Dedifferentiated amniotic fluid mesenchymal stem cell (primary cell): ENCODE results near the gene DOK4.
A peak's percentile ranks its signal among the peaks of the same experiment; 100 is the strongest.
"Not testable (repeated sequence)": the region's sequence is repeated elsewhere in the genome, so short reads cannot be mapped to it uniquely, and the experiment has no call there.

Experiments
- DNase-seq: peaks from one replicate; pipeline ENCODE4 v3.0.0-alpha.2; 2016; ENCODE audit errors: extremely low spot score

Gene DOK4

DNA sequence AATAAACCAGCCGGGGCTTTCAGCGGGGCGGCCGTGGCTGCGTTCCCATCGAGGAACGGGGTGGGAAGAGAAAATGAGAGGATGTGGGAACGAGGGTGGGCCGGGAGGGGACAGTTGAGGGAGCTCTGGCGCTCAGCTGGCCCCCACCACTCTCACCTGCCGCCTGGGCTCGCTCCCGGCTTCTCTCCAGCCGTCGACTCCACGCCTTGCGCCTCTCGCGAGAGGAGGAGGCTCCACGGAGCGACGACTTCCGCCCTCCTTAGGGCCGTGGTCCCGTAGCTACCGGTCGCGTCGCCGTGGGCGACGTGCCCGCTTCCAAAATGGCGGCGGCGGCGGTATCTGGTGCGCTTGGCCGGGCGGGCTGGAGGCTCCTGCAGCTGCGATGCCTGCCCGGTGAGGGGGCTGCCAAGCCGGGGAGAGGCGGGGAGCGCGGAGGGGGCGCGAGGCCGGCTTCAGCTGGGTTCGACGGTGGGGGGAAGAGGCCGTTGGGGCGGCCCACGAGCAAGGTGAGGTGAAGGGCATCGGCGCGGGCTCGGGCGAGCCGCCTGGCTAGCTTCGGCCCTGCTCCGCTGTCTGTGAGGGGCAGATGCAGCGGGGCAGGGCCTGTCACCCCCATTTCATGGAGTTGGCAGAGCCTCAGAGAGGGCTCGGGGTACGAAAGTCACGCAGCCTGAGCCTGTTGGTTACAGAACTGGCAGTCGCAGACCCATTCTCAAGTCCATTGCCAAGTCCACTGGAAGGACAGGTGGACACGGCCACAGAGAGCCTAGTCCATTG, 38.9 kb downstream of the DOK4 start, which contains the start of the genes CIAPIN1 and COQ9:
Gene CIAPIN1, minus strand, starts transcription at position 200 of the 777 bp plus-strand sequence. CDS start 6,457 bp downstream, outside the sequence.
Gene COQ9, plus strand, starts transcription at position 294 of the 777 bp plus-strand sequence. Its CDS starts 27 bp downstream, at position 321.
- peak; percentile 88 for DNase-seq

DNA sequence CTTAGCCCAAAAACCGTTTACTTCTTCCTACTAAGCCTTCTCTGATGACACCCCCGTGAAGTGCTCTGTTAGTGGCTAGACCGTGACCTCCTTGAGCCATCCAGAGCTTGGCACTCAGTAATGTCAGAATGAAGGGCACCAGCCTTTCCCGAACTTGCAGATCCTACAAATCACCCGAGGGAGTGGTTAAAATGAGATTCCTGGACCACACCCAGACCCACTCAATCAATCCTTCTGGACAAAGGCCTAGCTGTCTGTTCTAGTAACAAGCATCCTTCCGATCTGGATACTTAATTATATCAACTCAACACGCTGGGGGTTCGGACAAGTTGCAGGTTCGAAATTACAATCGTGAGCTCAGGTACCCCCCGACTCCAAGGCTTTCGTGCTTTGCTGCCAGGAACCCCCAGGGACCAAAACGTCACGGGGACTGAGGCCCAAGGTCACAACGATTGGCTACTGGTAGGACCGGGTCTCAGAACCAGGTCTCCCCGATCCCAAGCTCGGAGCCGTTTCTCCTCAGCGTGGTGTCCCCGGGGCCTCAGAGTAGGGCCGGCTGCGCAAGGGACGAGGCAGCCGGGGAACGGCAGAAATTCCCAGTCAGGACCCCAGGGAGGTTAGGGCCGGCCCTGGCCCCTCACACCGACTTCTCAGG, 39.6 kb downstream of the DOK4 start:
- no peak for DNase-seq

DNA sequence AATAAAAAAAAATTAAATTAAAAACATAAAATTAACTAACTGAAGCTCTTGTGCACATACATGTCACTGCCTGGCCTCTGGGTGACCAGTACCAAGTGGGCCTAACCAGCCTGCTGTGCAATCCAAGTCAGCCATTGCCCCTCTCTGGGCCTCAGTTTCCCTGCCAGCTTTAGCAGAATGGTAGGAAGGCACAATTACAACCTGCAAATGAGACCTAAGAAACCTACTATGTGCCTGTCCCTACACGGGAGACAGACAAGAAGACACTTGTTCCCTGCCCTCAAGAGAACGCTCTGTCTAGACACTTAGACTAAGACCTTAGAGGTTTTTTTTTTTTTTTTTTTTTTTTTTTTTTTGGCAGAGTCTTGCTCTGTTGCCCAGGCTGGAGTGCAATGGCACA, 40.8 kb downstream of the DOK4 start:
- DNase-seq, result no peak

DNA sequence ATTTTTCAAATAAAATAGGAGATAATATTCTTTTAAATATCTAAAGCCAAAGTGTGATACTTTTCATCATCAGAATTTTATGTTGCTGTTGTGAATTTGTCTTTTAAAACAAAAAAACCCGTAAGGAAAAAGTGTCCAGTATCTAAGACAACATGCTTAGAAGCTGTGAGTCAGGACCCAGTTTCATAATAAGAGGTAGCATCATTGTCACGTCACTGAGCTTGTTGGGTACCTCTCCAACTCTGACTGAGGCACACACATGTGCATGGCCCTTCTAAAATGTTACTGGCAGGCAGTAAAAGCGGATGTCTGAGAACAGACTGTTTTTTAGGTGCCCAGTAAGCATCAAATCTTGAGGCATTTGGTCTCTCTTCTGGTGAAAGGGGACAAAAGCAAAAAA, 41.6 kb downstream of the DOK4 start:
- no peak for DNase-seq

DNA sequence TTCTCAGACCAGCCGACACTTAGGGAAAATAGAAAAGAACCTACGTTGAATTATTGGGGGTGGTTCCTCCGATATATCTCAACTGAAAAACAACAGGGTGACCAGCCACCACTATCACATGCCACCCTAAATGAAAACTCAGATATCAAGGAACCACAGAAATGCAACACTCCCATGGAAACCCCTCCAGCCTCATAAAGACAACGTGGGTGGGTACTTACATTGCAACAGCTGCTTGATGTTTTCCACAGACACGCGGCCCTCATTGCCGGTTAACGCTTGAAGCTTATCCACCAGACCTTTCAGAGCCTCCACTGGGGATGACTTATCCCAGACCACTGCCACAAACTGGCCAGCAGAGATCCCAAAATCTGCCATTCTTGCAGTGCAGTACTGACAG, 45.7 kb downstream of the DOK4 start:
- not testable (repeated sequence) for DNase-seq

DNA sequence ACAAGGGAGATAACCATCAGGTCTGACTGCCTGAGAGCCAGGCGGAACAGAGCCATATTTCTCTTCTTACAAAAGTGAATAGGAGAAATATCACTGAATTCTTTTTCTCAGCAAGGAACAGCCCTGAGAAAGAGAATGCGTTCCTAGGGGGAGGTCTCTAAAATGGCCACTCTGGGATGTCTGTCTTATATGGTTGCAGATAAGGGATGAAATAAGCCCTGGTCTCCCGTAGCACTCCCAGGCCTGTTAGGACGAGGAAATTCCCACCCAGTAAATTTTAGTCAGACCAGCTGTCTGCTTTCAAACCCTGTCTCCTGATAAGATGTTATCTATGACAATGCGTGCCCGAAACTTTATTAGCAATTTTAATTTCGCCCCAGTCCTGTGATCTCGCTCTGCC, 46.3 kb downstream of the DOK4 start:
- not testable (repeated sequence) for DNase-seq

DNA sequence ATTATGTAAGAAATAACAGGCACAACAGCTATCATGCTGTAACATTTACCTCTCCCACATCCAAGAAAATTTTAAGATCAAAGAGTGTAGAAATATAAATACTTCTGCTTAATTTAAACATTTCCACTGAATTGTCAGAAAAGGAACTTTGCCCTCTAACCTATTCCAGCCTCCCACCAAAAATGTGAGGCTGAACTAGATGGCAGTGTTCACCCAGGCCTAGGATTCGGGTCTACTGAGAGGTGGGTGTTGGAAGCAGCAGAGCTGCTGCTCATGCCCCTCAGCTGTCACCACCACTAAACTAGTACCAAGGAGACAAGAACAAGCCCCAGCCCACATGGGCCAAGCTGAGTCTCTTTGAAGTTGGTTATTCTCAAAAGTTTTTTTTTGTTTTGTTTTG, 50.5 kb downstream of the DOK4 start:
- DNase-seq, result no peak

DNA sequence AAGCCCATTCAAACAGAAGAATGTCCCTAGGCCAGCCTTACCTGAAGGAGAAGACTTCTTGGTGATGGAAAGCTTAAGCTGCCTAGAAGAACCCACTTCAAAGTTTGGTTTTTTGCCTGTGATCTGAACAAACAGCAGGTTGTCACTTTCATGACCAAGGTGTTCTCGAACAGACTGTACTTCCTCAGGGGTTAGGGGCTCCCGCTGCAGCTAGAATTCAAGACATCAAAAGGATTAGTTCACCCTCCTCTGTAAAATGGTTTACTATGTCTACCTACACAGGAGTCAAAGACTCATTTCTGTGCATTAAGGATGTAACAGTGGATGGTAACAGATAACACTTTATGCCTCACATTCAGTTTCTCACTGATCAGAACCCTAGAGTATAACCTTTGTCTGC, 52.3 kb downstream of the DOK4 start:
- DNase-seq, result no peak

DNA sequence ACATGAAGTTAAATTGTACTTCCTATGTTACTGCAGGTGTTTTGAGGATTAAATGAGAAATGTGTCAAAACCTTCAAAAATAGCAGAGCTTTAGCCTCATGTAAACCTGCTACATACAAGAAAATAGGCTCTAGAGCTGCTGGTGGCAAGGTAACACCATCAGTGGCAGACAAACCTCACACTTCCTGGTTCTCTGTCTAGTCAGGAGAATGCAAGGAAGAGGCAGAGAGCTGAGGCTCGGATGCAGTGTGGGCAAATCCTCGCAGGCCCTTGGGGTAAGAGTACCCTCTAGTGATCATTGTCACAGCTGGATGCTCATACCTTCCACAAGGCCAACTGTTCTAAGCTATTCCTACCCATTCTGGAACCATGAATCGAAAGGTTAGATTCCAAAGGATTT, 53.3 kb downstream of the DOK4 start:
- no peak for DNase-seq

DNA sequence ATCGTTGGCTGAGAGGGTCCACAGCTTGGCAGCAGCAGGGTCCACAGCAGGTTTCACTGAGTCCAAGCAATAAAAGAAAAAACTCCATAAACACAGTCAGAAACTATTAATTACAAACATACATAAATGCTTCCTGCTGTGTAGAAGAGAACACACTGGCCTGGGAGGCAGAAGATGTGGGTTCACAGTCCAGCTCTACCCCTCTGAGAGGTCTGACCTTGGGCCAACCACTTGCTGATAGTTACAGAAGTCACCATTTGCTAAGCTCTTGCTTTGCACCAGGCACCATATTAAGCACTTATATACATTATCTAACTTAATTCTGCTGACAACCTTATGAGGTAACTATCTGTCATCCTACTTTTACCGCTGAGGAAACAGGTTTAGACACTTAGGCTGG, 53.8 kb downstream of the DOK4 start:
- DNase-seq, result no peak

DNA sequence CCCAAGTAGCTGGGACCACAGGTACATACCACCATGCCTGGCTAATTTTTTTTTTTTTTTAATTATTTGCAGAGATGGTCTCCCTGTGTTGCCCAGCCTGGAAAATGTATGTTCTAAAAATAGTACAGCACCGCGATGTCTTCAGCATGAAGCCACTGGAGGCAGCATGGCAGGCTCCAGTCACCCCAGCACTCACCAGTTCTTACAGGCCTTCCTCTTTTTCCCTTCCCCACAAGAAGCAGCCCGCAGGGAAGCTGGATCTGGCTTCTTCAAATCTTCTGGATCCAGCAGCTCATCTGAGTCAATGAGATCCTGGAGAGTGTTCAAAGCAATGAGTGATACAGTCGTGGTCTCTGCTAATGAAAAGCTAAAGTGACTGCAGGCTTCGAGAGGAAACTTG, 55.3 kb downstream of the DOK4 start:
- no peak for DNase-seq

DNA sequence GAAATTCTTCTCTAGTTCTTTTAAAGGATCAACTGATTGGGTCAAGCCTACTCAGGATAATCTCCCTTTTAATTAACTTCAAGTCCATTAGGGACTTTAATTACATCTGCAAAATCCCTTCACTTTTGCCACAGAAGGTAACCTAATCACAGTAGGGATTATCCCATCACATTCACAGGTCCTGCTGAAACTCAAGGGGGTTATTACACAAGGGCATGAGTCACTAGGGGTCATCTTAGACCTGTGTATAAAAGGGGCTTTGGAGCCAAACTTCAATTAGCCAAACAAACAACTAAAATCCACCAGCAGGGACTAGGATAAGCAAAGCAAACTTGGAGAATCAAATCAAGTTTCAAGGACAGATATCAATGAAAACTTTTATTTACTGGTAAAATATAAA, 58.5 kb downstream of the DOK4 start:
- DNase-seq, result no peak

DNA sequence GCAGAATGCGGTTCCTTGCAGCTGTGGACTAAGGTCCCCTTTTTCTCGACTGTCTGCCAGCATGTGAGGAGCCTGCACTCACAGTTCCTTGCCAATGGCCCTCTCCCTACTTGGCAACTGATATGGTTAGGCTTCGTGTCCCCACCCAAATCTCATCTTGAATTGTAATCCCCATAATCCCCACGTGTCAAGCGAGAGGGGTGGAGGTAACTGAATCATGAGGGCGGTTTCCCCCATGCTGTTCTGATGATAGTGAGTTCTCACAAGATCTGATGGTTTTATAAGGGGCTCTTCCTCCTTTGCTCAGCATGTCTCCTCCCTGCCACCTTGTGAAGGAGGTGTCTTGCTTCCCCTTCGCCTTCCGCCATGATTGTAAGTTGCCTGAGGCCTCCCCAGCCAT, 59.0 kb downstream of the DOK4 start:
- DNase-seq, result no peak

DNA sequence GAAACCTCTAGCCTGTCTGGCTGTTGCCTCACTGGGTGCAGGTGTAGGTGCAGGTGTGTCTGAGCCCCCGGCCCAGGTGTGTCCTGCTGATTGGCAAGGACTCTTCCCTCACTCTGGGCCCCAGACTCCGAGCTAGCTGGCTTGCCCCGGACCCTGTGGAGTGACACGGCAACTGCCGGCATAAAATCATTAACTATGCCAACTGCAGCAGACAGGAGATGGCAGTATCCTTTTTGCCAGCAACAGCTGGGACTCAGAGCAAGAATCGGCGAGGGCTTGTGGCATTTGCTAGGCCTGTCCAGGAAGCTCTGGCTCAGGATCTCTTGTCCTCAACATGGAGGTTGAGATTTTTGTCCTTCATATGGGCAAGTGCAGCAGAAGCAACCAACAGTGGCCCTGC, 59.9 kb downstream of the DOK4 start:
- no peak for DNase-seq

DNA sequence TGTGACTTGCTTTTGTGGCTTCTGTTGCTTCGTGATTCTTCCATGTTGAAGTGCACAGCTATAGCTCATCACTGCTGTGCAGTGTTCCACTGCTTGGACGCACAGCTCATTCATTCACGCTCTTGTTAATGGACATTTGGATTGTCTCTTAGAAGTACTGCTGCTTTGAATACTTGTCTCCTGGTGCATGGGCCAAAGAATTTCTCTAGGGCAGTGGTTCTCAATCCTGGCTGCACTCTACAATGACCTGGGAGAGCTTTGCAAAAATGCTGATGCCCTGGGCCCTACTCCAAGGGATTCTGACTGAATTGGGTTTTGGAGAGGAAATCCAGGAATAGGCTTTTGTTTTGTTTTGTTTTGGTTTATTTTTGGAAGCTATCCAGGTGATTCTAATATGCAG, 61.7 kb downstream of the DOK4 start:
- DNase-seq, result no peak

DNA sequence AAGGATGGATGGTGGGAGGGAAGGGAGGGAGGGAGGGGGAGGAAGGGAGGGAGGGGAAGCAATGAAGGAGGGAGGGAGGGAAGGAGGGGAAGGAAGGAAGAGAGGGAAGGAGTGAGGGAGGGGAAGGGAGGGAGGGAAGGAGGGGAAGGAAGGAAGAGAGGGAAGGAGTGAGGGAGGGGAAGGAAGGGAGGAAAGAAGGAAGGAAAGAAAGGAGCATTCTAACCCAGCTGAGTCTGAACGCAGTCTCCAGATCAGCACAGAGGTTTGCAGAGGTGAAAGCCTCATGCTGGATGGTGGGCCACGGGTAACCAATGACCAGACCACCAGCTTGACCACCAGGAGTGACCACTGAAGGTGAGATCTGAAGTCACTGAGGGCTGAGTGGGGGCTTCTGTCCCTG, 63.1 kb downstream of the DOK4 start:
- no peak for DNase-seq

DNA sequence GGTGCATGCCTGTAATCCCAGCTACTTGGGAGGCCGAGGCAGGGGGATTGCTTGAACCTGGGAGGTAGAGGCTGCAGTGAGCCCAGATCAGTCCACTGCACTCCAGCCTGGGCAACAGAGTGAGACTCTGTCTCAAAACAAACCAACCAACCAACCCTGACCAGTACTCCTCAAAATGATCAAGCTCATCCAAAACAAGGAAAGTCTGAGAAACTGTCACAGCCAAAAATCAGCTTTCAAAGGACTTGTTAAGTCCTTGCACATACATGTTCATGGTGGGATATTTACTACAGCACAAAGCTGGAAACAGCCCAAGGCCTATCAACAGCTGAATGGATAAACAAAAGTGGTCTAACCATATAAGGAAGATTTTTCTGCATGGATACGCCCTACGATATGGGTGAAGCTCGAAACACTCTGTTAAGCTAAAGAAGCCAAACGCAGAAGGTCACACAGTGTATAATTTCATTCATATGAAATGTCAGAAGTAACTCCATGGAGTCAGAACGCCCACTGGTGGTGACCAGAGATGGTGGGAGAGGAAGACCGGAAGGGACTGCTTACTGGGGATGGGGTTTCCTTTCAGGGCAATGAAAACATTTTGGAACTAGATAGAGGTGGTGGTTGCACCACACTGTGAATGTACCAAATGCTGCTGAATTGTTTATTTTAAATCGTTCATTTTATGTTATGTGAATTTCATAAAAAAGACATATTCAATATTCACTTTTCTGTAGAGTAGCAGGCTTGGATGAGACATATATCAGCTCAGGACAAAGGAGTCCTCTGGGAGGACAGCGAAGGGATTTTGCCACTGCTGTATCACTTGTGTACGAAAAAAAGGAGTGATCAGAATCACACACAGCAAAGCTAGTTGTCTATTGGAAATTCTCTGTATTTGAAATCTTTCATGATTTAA, 64.0 kb downstream of the DOK4 start:
- peak; percentile 49 for DNase-seq
